NCI-H1105 (cell line): ENCODE measurements around the gene BEST2.
"Not testable (repeated sequence)": the region's sequence is repeated elsewhere in the genome, so short reads cannot be mapped to it uniquely, and the experiment has no call there.

Source experiments
- DNase-seq: peaks from one replicate; lab custom pipeline; 2025; lab: John Stamatoyannopoulos, UW

BEST2 gene

GRCh38 chr19:12751635-12752034 lies at the start of gene BEST2:
Gene BEST2 (plus strand): TSS chr19:12751791. CDS start chr19:12752593, 802 bp downstream.
- no peak for DNase-seq

- peak; percentile 33 for DNase-seq
Measured at GRCh38 chr19:12703046-12703445, 48.5 kb upstream of the BEST2 start.

GRCh38 chr19:12705169-12705568 lies 46.4 kb upstream of the BEST2 start:
- DNase-seq: no peak

- DNase-seq: no peak
Measured at GRCh38 chr19:12705654-12706331, 45.8 kb upstream of the BEST2 start.

GRCh38 chr19:12706332-12706718 lies 45.3 kb upstream of the BEST2 start:
- DNase-seq: no peak

- no peak for DNase-seq
Measured at GRCh38 chr19:12708641-12709040, 43.0 kb upstream of the BEST2 start.

- DNase-seq: no peak
Measured at GRCh38 chr19:12711187-12711586, 40.4 kb upstream of the BEST2 start.

- DNase-seq: not testable (repeated sequence)
Measured at GRCh38 chr19:12712077-12712476, 39.5 kb upstream of the BEST2 start.

GRCh38 chr19:12713304-12713703 lies 38.3 kb upstream of the BEST2 start:
- not testable (repeated sequence) for DNase-seq

GRCh38 chr19:12715102-12715501 lies 36.5 kb upstream of the BEST2 start:
- no peak for DNase-seq

GRCh38 chr19:12715929-12716328 lies 35.7 kb upstream of the BEST2 start:
- DNase-seq: no peak

GRCh38 chr19:12720296-12720695 lies 31.3 kb upstream of the BEST2 start:
- no peak for DNase-seq

- DNase-seq: no peak
Measured at GRCh38 chr19:12720851-12721655, 30.5 kb upstream of the BEST2 start.

- peak; percentile 51 for DNase-seq
Measured at GRCh38 chr19:12721656-12722565, 29.7 kb upstream of the BEST2 start.

GRCh38 chr19:12722566-12723380 lies 28.8 kb upstream of the BEST2 start:
- peak; percentile 99 for DNase-seq

GRCh38 chr19:12723381-12723640 lies 28.3 kb upstream of the BEST2 start:
- no peak for DNase-seq

- peak; percentile 68 for DNase-seq
Measured at GRCh38 chr19:12723641-12724426, 27.8 kb upstream of the BEST2 start, which contains the start of gene TNPO2. Gene TNPO2 (minus strand): TSS chr19:12723932. CDS start chr19:12720977, 2,955 bp downstream.

- not testable (repeated sequence) for DNase-seq
Measured at GRCh38 chr19:12725612-12726011, 26.0 kb upstream of the BEST2 start.

- no peak for DNase-seq
Measured at GRCh38 chr19:12726988-12727316, 24.6 kb upstream of the BEST2 start.

GRCh38 chr19:12727745-12728433 lies 23.7 kb upstream of the BEST2 start:
- DNase-seq: no peak
